HepG2 (cell line): Measurements from ENCODE around the gene COL4A3. TPM values are rescaled to one million over a fixed set of nuclear protein-coding genes. Genes with fewer than 3 reads are reported as not detected.

ENCODE experiments used
- ARID3A ChIP-seq: IDR thresholded peaks from 2 replicates; pipeline ENCODE4 v1.6.1; 2012; ENCODE audit warnings: low read depth, low read length, improper control_type of control experiment
- ATF7 ChIP-seq, 2 experiments: fragments of 450-650 bp in 1 of 2; sonication (generic) in 1 of 2; formaldehyde crosslinking in 1 of 2; IDR thresholded peaks; 2 replicates each; pipeline versions ENCODE4 v1.4.0 to v1.6.1; 2016 to 2020; ENCODE audit warnings: antibody characterized with exemption in 1 of 2, mild to moderate bottlenecking in 1 of 2, missing genetic modification reagents in 1 of 2
- CC2D1A ChIP-seq: sonication (generic); formaldehyde crosslinking; IDR thresholded peaks from 2 replicates; pipeline ENCODE4 v1.8.1; 2023; ENCODE audit warnings: mild to moderate bottlenecking, missing genetic modification reagents
- IKZF5 ChIP-seq: IDR thresholded peaks from 2 replicates; pipeline ENCODE4 v1.6.1; 2018; ENCODE audit warnings: missing genetic modification reagents, mild to moderate bottlenecking, missing compliant biosample characterization
- KLF16 ChIP-seq, 2 experiments: sonication (generic) in 1 of 2; formaldehyde crosslinking in 1 of 2; IDR thresholded peaks; 2 replicates each; pipeline versions ENCODE4 v1.6.1 to v1.8.0; 2016 to 2023; ENCODE audit warnings: missing genetic modification reagents in 2 of 2, missing compliant biosample characterization in 1 of 2
- MAFF ChIP-seq: IDR thresholded peaks from 2 replicates; pipeline ENCODE4 v1.6.1; 2011; ENCODE audit warnings: low read depth, low read length, improper control_type of control experiment
- MATR3 ChIP-seq: sonication (generic); formaldehyde crosslinking; IDR thresholded peaks from 2 replicates; pipeline ENCODE4 v1.4.0; 2020; ENCODE audit warnings: missing genetic modification reagents
- MNT ChIP-seq: fragments of 450-650 bp; IDR thresholded peaks from 2 replicates; pipeline ENCODE4 v1.6.1; 2016
- MZF1 ChIP-seq: sonication (generic); formaldehyde crosslinking; IDR thresholded peaks from 2 replicates; pipeline ENCODE4 v1.8.1; 2023; ENCODE audit warnings: mild to moderate bottlenecking, missing genetic modification reagents, borderline replicate concordance
- PITX1 ChIP-seq: sonication (generic); formaldehyde crosslinking; IDR thresholded peaks from 2 replicates; pipeline ENCODE4 v1.5.1; 2020; ENCODE audit warnings: mild to moderate bottlenecking, missing genetic modification reagents
- SMARCE1 ChIP-seq: fragments of 450-650 bp; IDR thresholded peaks from 2 replicates; pipeline ENCODE4 v1.6.1; 2017; ENCODE audit warnings: borderline replicate concordance
- SNRNP70 ChIP-seq: fragments of 200-400 bp; formaldehyde crosslinking; IDR thresholded peaks from 2 replicates; pipeline ENCODE4 v1.6.1; 2017; ENCODE audit warnings: mild to moderate bottlenecking, low read depth, low read length, moderate library complexity
- TARDBP ChIP-seq: sonication (generic); formaldehyde crosslinking; IDR thresholded peaks from 2 replicates; pipeline ENCODE4 v1.8.0; 2022; ENCODE audit warnings: mild to moderate bottlenecking, missing genetic modification reagents
- TCF7 ChIP-seq: sonication (generic); IDR thresholded peaks from 2 replicates; pipeline ENCODE4 v1.6.1; 2016; ENCODE audit warnings: antibody characterized with exemption, low read depth
- ZBTB43 ChIP-seq: sonication (generic); formaldehyde crosslinking; conservative IDR thresholded peaks from 2 replicates; pipeline ENCODE4 v1.4.0; 2020; ENCODE audit warnings: missing genetic modification reagents
- ZBTB7B ChIP-seq: sonication (generic); formaldehyde crosslinking; IDR thresholded peaks from 2 replicates; pipeline ENCODE4 v1.4.0; 2020; ENCODE audit warnings: missing genetic modification reagents
- ZNF235 ChIP-seq: sonication (generic); formaldehyde crosslinking; IDR thresholded peaks from 2 replicates; pipeline ENCODE4 v1.8.1; 2023; ENCODE audit warnings: mild to moderate bottlenecking, missing genetic modification reagents, borderline replicate concordance
- ZNF414 ChIP-seq: sonication (generic); formaldehyde crosslinking; IDR thresholded peaks from 2 replicates; pipeline ENCODE4 v1.5.0; 2020; ENCODE audit warnings: missing genetic modification reagents
- ZNF513 ChIP-seq: sonication (generic); formaldehyde crosslinking; conservative IDR thresholded peaks from 2 replicates; pipeline ENCODE4 v1.5.0; 2020; ENCODE audit warnings: missing genetic modification reagents
- ZNF546 ChIP-seq: sonication (generic); formaldehyde crosslinking; conservative IDR thresholded peaks from 2 replicates; pipeline ENCODE4 v1.8.1; 2023; ENCODE audit warnings: mild to moderate bottlenecking, missing genetic modification reagents
- ZNF777 ChIP-seq: sonication (generic); formaldehyde crosslinking; IDR thresholded peaks from 2 replicates; pipeline ENCODE4 v1.4.0; 2020; ENCODE audit warnings: missing genetic modification reagents
- polyA plus RNA-seq, 8 experiments: library from polyadenylated mRNA; depleted of rRNA in 3 of 8; stranded (reverse) in 7 of 8; unstranded in 1 of 8; fragments of >200 nt; fragmentation: Illumina TruSeq in 4 of 8; extraction: Trizol in 4 of 8; gene quantifications; 2 replicates each; pipeline versions ENCODE4 v1.2.1 to v1.2.3, GENCODE V29; 2011 to 2016; ENCODE audit warnings: low read depth in 4 of 8, missing spikeins in 1 of 8, mixed read lengths in 1 of 8; ENCODE audit not compliant: insufficient read depth in 1 of 8
- total RNA-seq, 5 experiments: library from RNA; depleted of rRNA; stranded (reverse); fragments of >200 nt; fragmentation: Illumina TruSeq; extraction: Trizol; gene quantifications; 2 replicates each; pipeline ENCODE4 v1.2.3, GENCODE V29; 2016; ENCODE audit warnings: low read depth in 1 of 5

Gene COL4A3
- total and polyA plus RNA-seq, 2 of the 13 experiments (the other 11 are each of a cell fraction or from before 2014, with no cell fraction given), result 0.02 TPM; not detected in 1

- peak; percentile 98 for TF ChIP-seq TARDBP (CRISPR knock-in tag)
- TF ChIP-seq MNT, result peak; percentile 65
- TF ChIP-seq SMARCE1, result no peak
- no peak for TF ChIP-seq SNRNP70
- TF ChIP-seq ZNF235 (CRISPR knock-in tag), result peak; percentile 88; the same call in 1 of the 2 replicates
- peak; percentile 95 to 98 for TF ChIP-seq KLF16 (CRISPR knock-in tag; IDR thresholded peaks at IDR 0.05)
- TF ChIP-seq ARID3A, result no peak
- no peak for TF ChIP-seq MATR3
- peak; percentile 98; the same call in 1 of the 2 replicates for TF ChIP-seq ZNF414
- 0 out of 2 replicates have a peak, but pooled peaks have one; percentile 87 for TF ChIP-seq ZNF513 (CRISPR knock-in tag)
- peak; percentile 92; the same call in 1 of the 2 replicates for TF ChIP-seq ZNF546 (CRISPR knock-in tag)
- peak; percentile 98 for TF ChIP-seq IKZF5 (CRISPR knock-in tag)
- TF ChIP-seq ZBTB43 (CRISPR knock-in tag), result peak; percentile 95
- peak; percentile 96 for TF ChIP-seq ZBTB7B (CRISPR knock-in tag)
- TF ChIP-seq MAFF, result no peak; the same call in 1 of the 2 replicates
- TF ChIP-seq MZF1, result no peak
- TF ChIP-seq ATF7 (IDR thresholded peaks at IDR 0.05), result no peak
- peak; percentile 76 for TF ChIP-seq ATF7 (CRISPR knock-in tag; IDR thresholded peaks at IDR 0.05)
- peak; percentile 82 for TF ChIP-seq PITX1 (CRISPR knock-in tag)
- TF ChIP-seq ZNF777, result peak; percentile 80
- peak; percentile 88; the same call in 1 of the 2 replicates for TF ChIP-seq CC2D1A
- 0 out of 2 replicates have a peak, but pooled peaks have one; percentile 7 for TF ChIP-seq TCF7
Observed at GRCh38 chr2:227324995-227325838, 160.8 kb downstream of the COL4A3 start, which contains the start of gene MFF (continued).
